Right atrium auricular region (tissue), 2 donors: ENCODE results near the gene HSD17B12. TPM values are rescaled to one million over a fixed set of nuclear protein-coding genes. Genes with fewer than 3 reads are reported as not detected.

Experiments used
- DNase-seq: peaks from one replicate; pipeline ENCODE4 v3.0.0-alpha.2; 2019; ENCODE audit warnings: low spot score
- H3K27ac ChIP-seq, 2 donors: fragments of 200-600 bp; sonication (generic); 1 replicate in 1 of 2; 2 replicates in 1 of 2; pipeline ENCODE4 v1.5.1; 2016 to 2019
- H3K27me3 ChIP-seq, 2 donors: fragments of 200-600 bp; sonication (generic); one replicate each; pipeline versions ENCODE4 v1.5.1 to v1.6.0; 2017 to 2019
- H3K36me3 ChIP-seq: fragments of 200-600 bp; sonication (generic); one replicate; pipeline ENCODE4 v1.5.1; 2016
- H3K4me1 ChIP-seq, 2 donors: fragments of 200-600 bp; sonication (generic); one replicate each; pipeline versions ENCODE4 v1.5.1 to v1.6.0; 2017 to 2019
- H3K4me3 ChIP-seq, 2 donors: fragments of 200-600 bp; sonication (generic); 1 replicate in 1 of 2; 2 replicates in 1 of 2; pipeline ENCODE4 v1.5.1; 2017 to 2019; ENCODE audit warnings: mild to moderate bottlenecking in 1 of 2, moderate library complexity in 1 of 2
- H3K9me3 ChIP-seq, 2 donors: fragments of 200-600 bp; sonication (generic); one replicate each; pipeline ENCODE4 v1.5.1; 2019
- CTCF ChIP-seq, 2 donors: fragments of 200-600 bp; sonication (generic); IDR thresholded peaks; one replicate each; pipeline ENCODE4 v1.5.1; 2019; ENCODE audit warnings: antibody characterized with exemption in 2 of 2
- total RNA-seq, 2 donors: library from RNA; depleted of rRNA; stranded (reverse); fragments of >200 nt; gene quantifications; one replicate each; pipeline ENCODE4 v1.1.0, GENCODE V29; 2016

HSD17B12 gene
- total RNA-seq, 2 donors from 2014 or later, result 61.4 to 108 TPM

GRCh38 chr11:43747130-43747802 lies 66.7 kb downstream of the HSD17B12 start:
- no peaks in the 10 kb centered on the region for H3K9me3 ChIP-seq
- peak overlapping the region in 1 of 2 donors; percentile 68 for H3K27ac ChIP-seq
- no peak for DNase-seq
- peaks cover 0 to 17% of the 10 kb centered on the region in 2 donors for H3K4me1 ChIP-seq
- no peak for TF ChIP-seq CTCF (IDR thresholded peaks at IDR 0.05)
- H3K36me3 ChIP-seq, result no peaks in the 10 kb centered on the region
- no peaks in the 10 kb centered on the region for H3K27me3 ChIP-seq
- H3K4me3 ChIP-seq, result no peak overlapping the region

DNA sequence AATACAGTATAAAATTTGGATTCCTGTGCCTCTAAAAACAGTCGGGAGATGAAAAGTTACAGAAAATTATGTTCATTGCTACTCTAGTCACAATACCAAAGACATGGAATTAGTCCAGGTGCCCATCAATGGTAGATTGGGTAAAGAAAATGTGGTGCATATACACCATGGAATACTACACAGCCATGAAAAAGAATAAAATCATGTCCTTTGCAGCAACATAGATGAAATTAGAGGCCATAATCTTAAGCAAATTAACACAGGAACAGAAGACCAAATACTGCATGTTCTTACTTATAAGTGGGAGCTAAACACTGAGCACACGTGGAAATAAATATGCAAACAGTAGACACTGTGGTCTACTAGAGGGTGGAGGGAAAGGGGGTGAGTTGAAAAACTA lies 67.6 kb downstream of the HSD17B12 start:
- H3K4me3 ChIP-seq, result no peak overlapping the region
- no peak for TF ChIP-seq CTCF (IDR thresholded peaks at IDR 0.05)
- H3K27ac ChIP-seq, result no peak overlapping the region
- H3K36me3 ChIP-seq, result no peaks in the 10 kb centered on the region
- H3K4me1 ChIP-seq, result peaks cover 0 to 17% of the 10 kb centered on the region in 2 donors
- no peaks in the 10 kb centered on the region for H3K27me3 ChIP-seq
- no peak for DNase-seq
- no peaks in the 10 kb centered on the region for H3K9me3 ChIP-seq

GRCh38 chr11:43751726-43752125 lies 71.2 kb downstream of the HSD17B12 start:
- peaks cover 21% of the 10 kb centered on the region for H3K36me3 ChIP-seq
- no peaks in the 10 kb centered on the region for H3K27me3 ChIP-seq
- no peak for TF ChIP-seq CTCF (IDR thresholded peaks at IDR 0.05)
- H3K4me3 ChIP-seq, result no peak overlapping the region
- DNase-seq, result no peak
- no peak overlapping the region for H3K27ac ChIP-seq
- H3K9me3 ChIP-seq, result no peaks in the 10 kb centered on the region
- peaks cover 0 to 4% of the 10 kb centered on the region in 2 donors for H3K4me1 ChIP-seq

DNA sequence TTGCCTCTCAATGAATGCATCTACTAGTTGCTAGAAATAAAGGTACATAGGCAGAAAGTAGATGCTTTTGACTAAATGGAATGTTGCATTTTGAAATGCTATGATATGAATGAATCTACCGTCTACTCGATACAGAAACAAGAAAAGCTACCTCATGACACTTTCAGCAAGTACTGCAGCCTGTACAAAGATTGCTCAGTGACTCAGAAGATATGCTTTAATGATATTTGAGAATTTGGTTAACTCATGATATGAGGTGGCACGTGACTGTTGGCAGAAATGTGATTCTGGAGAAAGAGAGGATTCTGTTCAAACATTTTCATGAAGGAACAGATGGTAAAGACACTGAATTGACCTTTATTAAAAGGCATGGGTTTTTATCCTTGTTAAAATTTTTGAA lies 76.0 kb downstream of the HSD17B12 start:
- Histone ChIP-seq H3K36me3 (peaks cover 25% of the 10 kb centered on the region), H3K9me3 (no peaks in the 10 kb centered on the region), H3K27me3 (no peaks in the 10 kb centered on the region), H3K27ac (no peak overlapping the region), H3K4me1 (no peaks in the 10 kb centered on the region), H3K4me3 (no peak overlapping the region)
- TF ChIP-seq CTCF (IDR thresholded peaks at IDR 0.05), result no peak
- DNase-seq, result no peak

GRCh38 chr11:43758927-43759326 lies 78.4 kb downstream of the HSD17B12 start:
- Histone ChIP-seq H3K4me1 (no peaks in the 10 kb centered on the region), H3K27ac (no peak overlapping the region), H3K9me3 (no peaks in the 10 kb centered on the region), H3K36me3 (peaks cover 22% of the 10 kb centered on the region), H3K27me3 (no peaks in the 10 kb centered on the region), H3K4me3 (no peak overlapping the region)
- no peak for DNase-seq
- TF ChIP-seq CTCF (IDR thresholded peaks at IDR 0.05), result no peak

DNA sequence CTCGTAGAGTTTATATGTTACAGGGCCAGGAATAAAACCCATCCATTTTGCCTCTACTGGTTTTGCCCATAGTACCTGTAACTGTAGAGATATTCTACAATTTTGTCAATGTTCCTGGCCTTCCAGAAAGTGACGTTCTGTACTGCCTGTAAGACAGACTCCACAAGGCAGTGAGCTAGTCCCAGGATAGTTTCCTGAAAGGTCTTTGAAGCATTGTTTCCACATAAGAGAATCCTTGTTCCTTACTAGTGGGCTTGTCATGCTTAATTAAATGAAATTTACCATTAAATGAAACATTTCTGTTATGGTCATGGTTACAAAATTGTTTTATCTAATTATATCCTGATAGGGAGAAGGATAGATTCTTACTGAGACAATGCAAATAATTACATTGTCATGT lies 80.4 kb downstream of the HSD17B12 start:
- DNase-seq, result no peak
- no peaks in the 10 kb centered on the region for H3K4me1 ChIP-seq
- H3K36me3 ChIP-seq, result peaks cover 11% of the 10 kb centered on the region
- no peak overlapping the region for H3K27ac ChIP-seq
- no peak for TF ChIP-seq CTCF (IDR thresholded peaks at IDR 0.05)
- H3K4me3 ChIP-seq, result no peak overlapping the region
- H3K9me3 ChIP-seq, result peaks cover 0 to 16% of the 10 kb centered on the region in 2 donors
- no peaks in the 10 kb centered on the region for H3K27me3 ChIP-seq
